Loucy (cell line): Measurements from ENCODE around the gene AK2.
"Not testable (repeated sequence)": the region's sequence is repeated elsewhere in the genome, so short reads cannot be mapped to it uniquely, and the experiment has no call there.

Source experiments
- H2AFZ ChIP-seq: fragments of 200-600 bp; sonication (generic); 2 replicates; pipeline ENCODE4 v1.6.0; 2016; ENCODE audit warnings: antibody characterized with exemption, mild to moderate bottlenecking, low read length, moderate library complexity
- H3F3A ChIP-seq: fragments of 200-600 bp; 2 replicates; pipeline ENCODE4 v1.6.0; 2016; ENCODE audit warnings: antibody characterized with exemption, low read depth, mild to moderate bottlenecking
- H3K27me3 ChIP-seq: fragments of 200-600 bp; sonication (generic); 2 replicates; pipeline ENCODE4 v1.6.1; 2014; ENCODE audit warnings: low read length, mild to moderate bottlenecking; ENCODE audit not compliant: insufficient read depth, poor library complexity, severe bottlenecking
- H3K36me3 ChIP-seq: fragments of 200-600 bp; sonication (generic); 2 replicates; pipeline ENCODE4 v1.6.1; 2016; ENCODE audit warnings: low read length; ENCODE audit not compliant: insufficient read depth
- H3K4me1 ChIP-seq: fragments of 200-600 bp; sonication (generic); 2 replicates; pipeline ENCODE4 v1.5.1; 2014; ENCODE audit warnings: low read length, mild to moderate bottlenecking; ENCODE audit not compliant: insufficient read depth, poor library complexity, severe bottlenecking
- H3K4me2 ChIP-seq: fragments of 200-600 bp; sonication (generic); 2 replicates; pipeline ENCODE4 v1.6.0; 2014; ENCODE audit warnings: antibody characterized with exemption, low read length, low read depth, mild to moderate bottlenecking; ENCODE audit not compliant: poor library complexity, severe bottlenecking
- H3K4me3 ChIP-seq: fragments of 200-600 bp; sonication (generic); 2 replicates; pipeline ENCODE4 v1.5.1; 2014; ENCODE audit warnings: low read length, mild to moderate bottlenecking, mixed read lengths; ENCODE audit not compliant: poor library complexity, severe bottlenecking
- H3K79me2 ChIP-seq: fragments of 200-600 bp; sonication (generic); 2 replicates; pipeline ENCODE4 v1.6.1; 2014; ENCODE audit warnings: low read length; ENCODE audit not compliant: insufficient read depth
- H3K9ac ChIP-seq: fragments of 200-600 bp; sonication (generic); 2 replicates; pipeline ENCODE4 v1.6.0; 2014; ENCODE audit warnings: mild to moderate bottlenecking, low read depth, low read length, moderate library complexity; ENCODE audit not compliant: poor library complexity, severe bottlenecking
- H3K9me2 ChIP-seq: fragments of 200-600 bp; sonication (generic); replicated peaks from 2 replicates; pipeline ENCODE4 v1.6.1; 2016; ENCODE audit warnings: low read depth, low read length, mixed read lengths
- H3K9me3 ChIP-seq: fragments of 200-600 bp; sonication (generic); 2 replicates; pipeline ENCODE4 v1.6.1; 2014; ENCODE audit warnings: mild to moderate bottlenecking, antibody characterized with exemption, low read length, low read depth; ENCODE audit not compliant: insufficient read depth
- H4K20me1 ChIP-seq: fragments of 200-600 bp; sonication (generic); 2 replicates; pipeline ENCODE4 v1.6.0; 2014; ENCODE audit warnings: antibody characterized with exemption, low read length, mild to moderate bottlenecking; ENCODE audit not compliant: insufficient read depth, poor library complexity, severe bottlenecking
- CTCF ChIP-seq: fragments of 200-600 bp; sonication (generic); conservative IDR thresholded peaks from 2 replicates; pipeline ENCODE4 v1.5.1; 2014; ENCODE audit warnings: mild to moderate bottlenecking, antibody characterized with exemption, low read length
- EZH2phosphoT487 ChIP-seq: fragments of 200-600 bp; IDR thresholded peaks from 2 replicates; pipeline ENCODE4 v1.6.1; 2018; ENCODE audit warnings: antibody characterized with exemption, mild to moderate bottlenecking, moderate library complexity, borderline replicate concordance

Gene AK2

GRCh38 chr1:33065301-33065700 lies 28.6 kb upstream of the AK2 start:
- Histone ChIP-seq H3K27me3 (peaks cover 18% of the 10 kb centered on the region), H3K9me2 (no peaks in the 10 kb centered on the region), H3F3A (no peaks in the 10 kb centered on the region), H3K4me3 (no peak overlapping the region), H3K36me3 (no peaks in the 10 kb centered on the region), H2AFZ (no peak overlapping the region), H3K4me2 (no peak overlapping the region), H3K4me1 (no peaks in the 10 kb centered on the region), H4K20me1 (no peaks in the 10 kb centered on the region), H3K79me2 (no peaks in the 10 kb centered on the region), H3K9me3 (peaks cover 8% of the 10 kb centered on the region; the same call in 1 of the 2 replicates), H3K9ac (no peak overlapping the region)
- TF ChIP-seq EZH2phosphoT487 (no peak), CTCF (no peak)

GRCh38 chr1:33064284-33064683 lies 27.6 kb upstream of the AK2 start:
- H3K79me2 ChIP-seq, H3K27me3 ChIP-seq, H3K9me3 ChIP-seq, H3K36me3 ChIP-seq, H3K9ac ChIP-seq, H2AFZ ChIP-seq, H4K20me1 ChIP-seq, H3K4me2 ChIP-seq, H3K4me3 ChIP-seq, H3K9me2 ChIP-seq, H3K4me1 ChIP-seq, H3F3A ChIP-seq: not testable (repeated sequence)

GRCh38 chr1:33061834-33062233 lies 25.2 kb upstream of the AK2 start:
- TF ChIP-seq EZH2phosphoT487 (no peak), CTCF (no peak)
- no peaks in the 10 kb centered on the region for H4K20me1 ChIP-seq
- H3K27me3 ChIP-seq, result no peaks in the 10 kb centered on the region
- no peak overlapping the region for H3K4me2 ChIP-seq
- H3F3A ChIP-seq, result no peaks in the 10 kb centered on the region
- no peaks in the 10 kb centered on the region for H3K79me2 ChIP-seq
- no peak overlapping the region for H3K4me3 ChIP-seq
- peaks cover 8% of the 10 kb centered on the region; the same call in 1 of the 2 replicates for H3K9me3 ChIP-seq
- H3K4me1 ChIP-seq, result no peaks in the 10 kb centered on the region
- H2AFZ ChIP-seq, result no peak overlapping the region
- no peak overlapping the region for H3K9ac ChIP-seq
- H3K9me2 ChIP-seq, result no peaks in the 10 kb centered on the region
- no peaks in the 10 kb centered on the region for H3K36me3 ChIP-seq

GRCh38 chr1:33060579-33061083 lies 23.9 kb upstream of the AK2 start:
- Histone ChIP-seq H3K4me2 (no peak overlapping the region), H4K20me1 (no peaks in the 10 kb centered on the region), H3K27me3 (no peaks in the 10 kb centered on the region), H3K4me1 (no peaks in the 10 kb centered on the region), H2AFZ (no peak overlapping the region), H3K9me2 (no peaks in the 10 kb centered on the region), H3K9ac (no peak overlapping the region), H3K36me3 (no peaks in the 10 kb centered on the region), H3K9me3 (peaks cover 8% of the 10 kb centered on the region; the same call in 1 of the 2 replicates), H3K79me2 (no peaks in the 10 kb centered on the region), H3F3A (no peaks in the 10 kb centered on the region), H3K4me3 (no peak overlapping the region)
- no peak for TF ChIP-seq CTCF
- TF ChIP-seq EZH2phosphoT487, result no peak
